ENCODE data around the gene ZNF521. TPM values are rescaled to one million over a fixed set of nuclear protein-coding genes. Genes with fewer than 3 reads are reported as not detected.

Gene ZNF521
- total RNA-seq, 1 experiment from 2014 or later, result 5.0 TPM

GRCh38 chr18:25248755-25249154 lies 103.2 kb downstream of the ZNF521 start:
- no peaks in the 10 kb centered on the region for H3K36me3 ChIP-seq
- H3K9me3 ChIP-seq, result peaks cover 8% of the 10 kb centered on the region
- DNase-seq, result no peak
- H3K4me3 ChIP-seq, result no peak overlapping the region
- no peaks in the 10 kb centered on the region for H3K27me3 ChIP-seq

- Histone ChIP-seq H3K27me3 (no peaks in the 10 kb centered on the region), H3K4me3 (no peak overlapping the region), H3K36me3 (no peaks in the 10 kb centered on the region), H3K9me3 (peaks cover 8% of the 10 kb centered on the region)
- DNase-seq, result no peak
Measured at GRCh38 chr18:25247725-25248124, 104.2 kb downstream of the ZNF521 start.

GRCh38 chr18:25244924-25245698 lies 106.9 kb downstream of the ZNF521 start:
- Histone ChIP-seq H3K9me3 (peaks cover 8% of the 10 kb centered on the region), H3K27me3 (no peaks in the 10 kb centered on the region), H3K36me3 (no peaks in the 10 kb centered on the region), H3K4me3 (no peak overlapping the region)
- no peak for DNase-seq

DNA sequence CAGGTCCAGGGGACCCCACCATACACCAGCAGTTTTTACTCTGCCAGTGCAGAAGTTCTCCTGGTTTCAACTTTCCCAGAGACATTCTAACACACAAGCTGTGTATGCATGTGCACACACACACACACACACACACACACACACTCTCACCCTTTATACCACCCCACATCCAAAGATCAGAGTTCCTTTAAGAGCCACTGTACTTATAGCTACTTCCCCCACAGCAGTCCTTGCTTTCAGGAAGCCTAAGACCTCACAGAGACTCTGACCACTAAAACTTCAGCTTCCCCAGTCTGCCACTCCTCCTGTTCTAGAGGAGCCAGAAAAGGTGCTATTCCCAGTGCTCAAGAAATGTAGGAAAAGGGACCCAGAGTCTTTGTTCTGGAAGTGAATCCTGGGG lies 107.8 kb downstream of the ZNF521 start:
- Histone ChIP-seq H3K36me3 (no peaks in the 10 kb centered on the region), H3K4me3 (no peak overlapping the region), H3K27me3 (no peaks in the 10 kb centered on the region), H3K9me3 (peaks cover 8% of the 10 kb centered on the region)
- DNase-seq, result no peak

- Histone ChIP-seq H3K9me3 (peaks cover 8% of the 10 kb centered on the region), H3K27me3 (no peaks in the 10 kb centered on the region), H3K36me3 (no peaks in the 10 kb centered on the region), H3K4me3 (no peak overlapping the region)
- DNase-seq, result no peak
Measured at GRCh38 chr18:25243754-25244153, 108.2 kb downstream of the ZNF521 start.

DNA sequence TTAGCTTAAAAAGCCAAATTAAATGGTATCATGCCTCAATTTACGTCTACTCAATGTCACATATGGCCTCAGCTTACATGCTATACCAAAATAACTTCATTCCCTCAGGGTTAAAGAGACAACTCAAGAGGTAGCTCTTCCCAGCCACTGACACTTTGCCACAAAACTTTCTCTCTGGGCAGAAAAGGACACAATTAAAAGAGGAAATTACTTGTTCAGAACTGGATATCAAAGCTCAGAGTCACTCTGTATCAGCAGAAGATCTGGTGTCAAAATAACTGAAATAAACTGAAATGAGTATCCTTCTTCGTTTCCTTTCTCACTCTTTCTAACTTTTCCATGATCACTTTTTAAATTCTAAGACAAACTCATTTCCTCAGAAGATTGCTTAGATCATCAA lies 108.7 kb downstream of the ZNF521 start:
- no peak for DNase-seq
- Histone ChIP-seq H3K4me3 (no peak overlapping the region), H3K9me3 (peaks cover 8% of the 10 kb centered on the region), H3K36me3 (no peaks in the 10 kb centered on the region), H3K27me3 (no peaks in the 10 kb centered on the region)

- no peaks in the 10 kb centered on the region for H3K27me3 ChIP-seq
Measured at GRCh38 chr18:25240420-25240770, 111.6 kb downstream of the ZNF521 start.

DNA sequence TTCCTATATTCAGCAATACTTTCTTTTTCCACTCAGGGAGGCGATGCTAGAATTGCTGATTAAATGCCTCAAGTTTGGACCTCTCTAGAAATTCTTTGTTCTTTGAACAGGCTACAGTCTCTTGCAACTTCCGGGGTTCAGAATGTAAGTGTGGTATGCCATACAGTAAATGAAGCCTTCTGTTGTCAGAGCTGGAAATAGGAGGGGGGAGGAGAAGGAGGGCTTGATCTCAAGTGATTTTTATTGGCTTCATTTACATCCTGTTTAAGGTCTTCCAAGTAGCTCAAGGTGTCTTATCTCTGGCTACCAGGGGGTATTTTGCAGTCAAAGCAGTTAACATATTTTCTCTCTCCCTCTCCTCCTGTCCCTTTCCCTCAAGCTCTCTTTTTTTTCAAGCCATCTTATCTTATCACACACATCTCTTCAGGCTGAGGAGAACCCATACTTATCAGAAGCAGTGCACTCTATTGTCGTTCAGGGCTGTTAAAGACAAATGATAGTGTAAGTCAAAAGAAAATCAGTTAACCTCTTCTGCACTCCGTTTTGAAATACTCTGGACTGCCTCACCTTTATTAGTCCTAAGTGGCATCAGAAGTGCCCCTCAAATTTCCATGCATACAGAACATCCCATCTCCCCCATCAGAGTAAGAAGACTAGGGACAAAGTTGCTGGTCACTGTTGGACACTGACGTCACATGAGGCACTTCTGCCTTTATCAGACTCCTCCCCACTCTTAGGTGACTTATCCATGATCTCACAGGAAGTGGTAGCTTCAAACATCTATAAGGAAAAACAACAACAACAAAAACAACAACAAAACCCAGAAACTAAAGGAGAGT lies 112.2 kb downstream of the ZNF521 start:
- no peak overlapping the region for H3K4me3 ChIP-seq
- no peaks in the 10 kb centered on the region for H3K36me3 ChIP-seq
- no peaks in the 10 kb centered on the region for H3K27me3 ChIP-seq
- no peaks in the 10 kb centered on the region for H3K9me3 ChIP-seq
- no peak for DNase-seq

More at GRCh38 chr18:25240420-25240770, 111.6 kb downstream of the ZNF521 start:
- Histone ChIP-seq H3K36me3 (no peaks in the 10 kb centered on the region), H3K4me3 (no peak overlapping the region), H3K9me3 (no peaks in the 10 kb centered on the region)
- DNase-seq, result no peak

DNA sequence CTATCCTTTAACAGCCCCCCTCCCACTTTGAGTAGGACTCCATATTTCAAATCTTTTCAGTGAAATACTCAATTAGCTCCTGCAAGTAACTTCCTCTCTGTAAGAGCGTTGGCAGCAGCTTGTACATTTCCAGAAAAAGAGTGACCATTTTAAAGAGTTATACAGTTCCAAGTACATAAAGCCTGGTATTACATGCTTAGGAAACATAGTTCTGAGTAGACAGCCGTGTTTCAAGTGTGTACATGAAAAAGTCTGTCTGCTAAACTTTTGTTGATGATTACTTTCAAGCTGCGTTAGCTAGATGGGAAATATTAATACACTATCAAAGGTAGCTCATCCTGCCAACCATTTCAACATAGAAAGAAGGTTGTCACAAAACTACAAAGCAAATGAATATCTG lies 112.8 kb downstream of the ZNF521 start:
- Histone ChIP-seq H3K27me3 (no peaks in the 10 kb centered on the region), H3K36me3 (no peaks in the 10 kb centered on the region), H3K9me3 (no peaks in the 10 kb centered on the region), H3K4me3 (no peak overlapping the region)
- DNase-seq, result no peak

DNA sequence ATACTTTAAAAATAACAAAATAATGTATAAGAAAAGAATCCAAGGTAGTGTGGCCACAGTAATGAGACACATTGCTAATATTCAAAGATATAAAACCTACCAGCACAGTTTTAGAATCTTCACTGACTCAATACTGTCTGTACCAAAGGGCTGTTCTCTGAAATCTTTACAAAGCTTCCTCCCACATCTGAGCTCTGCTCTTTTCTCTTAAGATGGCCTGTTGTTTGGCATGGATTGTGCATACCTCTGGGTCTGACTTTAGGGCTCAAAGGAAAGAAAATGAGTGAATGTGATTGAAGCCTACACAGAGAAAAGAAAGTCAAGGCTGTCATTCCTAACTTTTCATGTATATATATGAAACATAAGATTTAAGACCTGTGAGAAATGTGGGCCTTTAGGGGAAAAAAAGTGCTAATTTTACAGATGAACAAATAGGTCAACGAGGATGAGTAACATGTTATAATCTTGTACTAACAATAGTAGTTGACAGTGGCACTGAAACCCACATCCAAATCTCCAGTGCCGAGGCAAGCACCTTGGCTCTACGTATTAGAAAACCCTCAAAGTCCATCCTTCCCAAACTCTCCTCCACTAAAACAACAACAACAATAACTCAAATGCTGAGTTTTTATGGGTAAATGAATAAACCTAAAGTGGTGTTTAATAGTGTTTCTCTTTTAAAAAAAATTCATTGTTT lies 114.2 kb downstream of the ZNF521 start:
- no peaks in the 10 kb centered on the region for H3K9me3 ChIP-seq
- no peak overlapping the region for H3K4me3 ChIP-seq
- DNase-seq, result no peak
- no peaks in the 10 kb centered on the region for H3K27me3 ChIP-seq
- H3K36me3 ChIP-seq, result no peaks in the 10 kb centered on the region

GRCh38 chr18:25236736-25237135 lies 115.2 kb downstream of the ZNF521 start:
- DNase-seq, result no peak
- no peaks in the 10 kb centered on the region for H3K27me3 ChIP-seq
- no peaks in the 10 kb centered on the region for H3K36me3 ChIP-seq

DNA sequence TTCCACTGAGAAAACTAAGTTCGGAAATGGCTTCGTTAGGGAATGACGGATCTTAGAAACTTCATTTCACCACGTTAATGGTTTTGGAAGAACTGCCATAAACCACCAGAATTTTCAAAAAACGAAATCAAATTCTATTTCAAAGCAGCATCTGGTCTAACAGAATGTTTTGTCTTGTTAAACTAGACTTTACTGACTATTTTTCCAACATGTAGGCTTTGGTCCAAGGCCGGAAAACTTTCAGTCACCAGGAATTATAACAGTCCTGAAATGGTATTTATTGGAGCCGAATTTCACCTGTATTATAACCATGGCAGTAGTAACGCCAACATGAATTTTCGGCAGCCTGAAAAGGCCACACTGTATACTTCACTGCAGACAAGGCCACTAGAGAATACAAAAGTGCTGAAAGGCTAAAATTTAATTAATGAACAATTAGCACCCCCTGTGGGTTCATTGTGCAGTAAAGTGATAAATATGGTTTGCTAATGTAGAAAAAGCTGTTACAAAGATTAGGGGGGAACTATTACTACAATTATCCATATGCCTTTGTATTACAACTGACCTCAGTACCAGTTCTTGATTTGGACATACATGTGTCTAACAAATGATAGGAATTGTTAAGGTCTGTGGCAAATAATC lies 116.4 kb downstream of the ZNF521 start:
- DNase-seq, result no peak

More at GRCh38 chr18:25236736-25237135, 115.2 kb downstream of the ZNF521 start:
- Histone ChIP-seq H3K4me3 (no peak overlapping the region), H3K9me3 (no peaks in the 10 kb centered on the region)

DNA sequence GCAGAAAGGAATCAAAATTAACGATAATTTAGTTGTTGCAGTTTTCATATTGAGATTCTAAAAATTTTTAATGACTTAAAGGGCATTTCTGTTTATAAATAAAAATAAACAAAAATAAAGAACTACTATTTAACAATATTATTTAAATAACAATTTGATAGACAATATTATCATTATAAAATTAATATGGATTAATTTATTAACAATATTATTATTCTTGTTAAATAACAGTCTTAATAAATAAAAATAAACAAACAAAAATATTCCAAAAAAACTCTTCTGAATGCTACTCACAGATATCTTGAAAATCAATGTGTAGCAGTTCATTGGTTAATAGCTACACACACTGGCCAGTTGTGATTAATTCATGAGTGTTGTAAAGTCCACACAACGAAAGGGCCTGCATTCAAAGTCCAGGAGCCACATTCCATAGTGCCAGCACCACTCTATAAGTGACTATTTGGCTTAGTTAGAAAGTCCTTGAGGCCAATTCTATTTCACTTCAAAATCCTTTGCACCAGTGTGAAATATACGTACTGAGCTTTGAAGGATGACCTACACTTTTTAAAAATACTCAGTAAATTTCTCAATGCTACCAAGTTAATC lies 117.1 kb downstream of the ZNF521 start:
- no peaks in the 10 kb centered on the region for H3K27me3 ChIP-seq
- no peaks in the 10 kb centered on the region for H3K36me3 ChIP-seq
- no peak overlapping the region for H3K4me3 ChIP-seq
- DNase-seq, result no peak
- H3K9me3 ChIP-seq, result no peaks in the 10 kb centered on the region

More for the DNA sequence above, 116.4 kb downstream of the ZNF521 start:
- Histone ChIP-seq H3K9me3 (no peaks in the 10 kb centered on the region), H3K36me3 (no peaks in the 10 kb centered on the region), H3K27me3 (no peaks in the 10 kb centered on the region), H3K4me3 (no peak overlapping the region)

GRCh38 chr18:25234322-25234639 lies 117.7 kb downstream of the ZNF521 start:
- no peaks in the 10 kb centered on the region for H3K36me3 ChIP-seq
- DNase-seq, result no peak
- no peak overlapping the region; the same call in 1 of the 2 replicates for H3K4me3 ChIP-seq
- no peaks in the 10 kb centered on the region for H3K9me3 ChIP-seq
- H3K27me3 ChIP-seq, result no peaks in the 10 kb centered on the region

GRCh38 chr18:25233528-25234321 lies 118.2 kb downstream of the ZNF521 start:
- H3K4me3 ChIP-seq, result no peak overlapping the region; the same call in 1 of the 2 replicates
- no peaks in the 10 kb centered on the region for H3K36me3 ChIP-seq
- DNase-seq, result no peak
- no peaks in the 10 kb centered on the region for H3K9me3 ChIP-seq
- no peaks in the 10 kb centered on the region for H3K27me3 ChIP-seq

GRCh38 chr18:25231327-25231691 lies 120.7 kb downstream of the ZNF521 start:
- H3K4me3 ChIP-seq, result no peak overlapping the region
- no peak for DNase-seq
- H3K9me3 ChIP-seq, result no peaks in the 10 kb centered on the region
- no peaks in the 10 kb centered on the region for H3K36me3 ChIP-seq
- no peaks in the 10 kb centered on the region for H3K27me3 ChIP-seq

Measured in MG63 (cell line).